Caco-2 (cell line): Measurements from ENCODE around the gene HP. TPM values are rescaled to one million over a fixed set of nuclear protein-coding genes. Genes with fewer than 3 reads are reported as not detected.

ENCODE experiments used
- BruUV-seq: library from RNA; stranded (reverse); fragments of 400-500 nt; replicated peaks from 2 replicates; lab custom pipeline; 2021; lab: Mats Ljungman, UMichigan
- CTCF ChIA-PET: fragments of 300-600 bp; sonication (Branson Sonifier 250); formaldehyde crosslinking; loops from one replicate; lab custom pipeline; 2022; ENCODE audit warnings: antibody characterized with exemption; lab: Charles Lee
- POLR2A ChIA-PET: fragments of 300-600 bp; sonication (Branson Sonifier 250); formaldehyde crosslinking; loops from one replicate; lab custom pipeline; 2022; ENCODE audit warnings: antibody characterized with exemption; lab: Charles Lee
- DNase-seq, 2 experiments: peaks; one replicate each; pipeline versions ENCODE4 v3.0.0 to v3.0.0-alpha.2; 2020 to 2022
- H3K27me3 ChIP-seq: replicated peaks from 2 replicates; pipeline ENCODE4 v1.6.0; 2011; ENCODE audit warnings: low read length; ENCODE audit not compliant: control insufficient read depth, insufficient read depth
- H3K36me3 ChIP-seq: 2 replicates; pipeline ENCODE4 v1.5.1; 2011; ENCODE audit warnings: low read length; ENCODE audit not compliant: control insufficient read depth, insufficient read depth
- H3K4me1 ChIP-seq: fragments of 250-450 bp; sonication (Bioruptor Pico); 2 replicates; pipeline ENCODE4 v1.5.1; 2020; ENCODE audit warnings: mild to moderate bottlenecking
- H3K4me3 ChIP-seq: 2 replicates; pipeline ENCODE4 v1.5.1; 2011; ENCODE audit warnings: low read depth, mild to moderate bottlenecking, control low read depth, low read length
- H3K9me3 ChIP-seq: fragments of 250-450 bp; sonication (Bioruptor Pico); 2 replicates; pipeline ENCODE4 v1.5.1; 2020; ENCODE audit warnings: mild to moderate bottlenecking, moderate library complexity
- H3K27ac Mint-ChIP-seq: one replicate; pipeline ENCODE4 v1.8.0; 2022; ENCODE audit warnings: mixed read lengths; ENCODE audit not compliant: unreplicated experiment
- H3K27me3 Mint-ChIP-seq: one replicate; pipeline ENCODE4 v1.8.0; 2022; ENCODE audit warnings: mixed read lengths; ENCODE audit not compliant: insufficient read depth, unreplicated experiment
- H3K36me3 Mint-ChIP-seq: one replicate; pipeline ENCODE4 v1.8.0; 2022; ENCODE audit warnings: mild to moderate bottlenecking, mixed read lengths; ENCODE audit not compliant: insufficient read depth, unreplicated experiment
- H3K4me1 Mint-ChIP-seq: one replicate; pipeline ENCODE4 v1.8.0; 2022; ENCODE audit warnings: low read depth, mixed read lengths; ENCODE audit not compliant: unreplicated experiment
- H3K4me3 Mint-ChIP-seq: one replicate; pipeline ENCODE4 v1.8.0; 2022; ENCODE audit warnings: mild to moderate bottlenecking, moderate library complexity, mixed read lengths; ENCODE audit not compliant: unreplicated experiment
- H3K9me3 Mint-ChIP-seq: one replicate; pipeline ENCODE4 v1.8.0; 2022; ENCODE audit warnings: mixed read lengths; ENCODE audit not compliant: unreplicated experiment
- CTCF ChIP-seq, 2 experiments: fragments of 200-600 bp in 1 of 2; IDR thresholded peaks; 1 replicate in 1 of 2; 2 replicates in 1 of 2; pipeline versions ENCODE4 v1.5.1 to v1.8.0; 2011 to 2022; ENCODE audit warnings: antibody characterized with exemption in 1 of 2, control low read depth in 1 of 2, inconsistent platforms in 1 of 2, low read depth in 1 of 2, low read length in 1 of 2, mild to moderate bottlenecking in 1 of 2, moderate library complexity in 1 of 2; ENCODE audit not compliant: insufficient read depth in 1 of 2, severe bottlenecking in 1 of 2, unreplicated experiment in 1 of 2
- intact Hi-C: fragments of 100-400 bp; cut with micrococcal nuclease; formaldehyde crosslinking; loops from one replicate; pipeline ENCODE4 v1.10.0; 2022; ENCODE audit not compliant: unreplicated experiment
- total RNA-seq: library from RNA; stranded (reverse); gene quantifications from 2 replicates; pipeline ENCODE4 v1.2.3, GENCODE V29; 2022

HP gene
- total RNA-seq, 1 experiment from 2014 or later, result 0.61 TPM

DNA sequence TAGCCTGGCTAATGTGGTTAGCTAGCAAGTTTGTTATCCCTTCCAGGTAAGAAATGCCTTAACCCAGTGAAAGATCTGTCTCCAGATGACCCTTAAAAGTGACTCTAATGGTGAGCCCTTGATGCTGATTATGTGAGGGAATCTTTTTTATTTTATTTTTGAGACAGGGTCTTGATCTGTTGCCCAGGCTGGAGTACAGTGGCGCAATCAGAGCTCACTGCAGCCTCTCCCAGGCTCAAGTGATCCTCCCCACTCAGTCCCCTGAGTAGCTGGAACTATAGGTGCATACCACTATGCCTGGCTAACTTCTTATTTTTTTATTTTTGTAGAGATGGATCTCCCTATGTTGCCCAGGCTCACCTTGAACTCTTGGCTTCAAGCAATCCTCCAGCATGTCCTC, 10.8 kb upstream of the HP start:
- Histone ChIP-seq H3K36me3 (no peaks in the 10 kb centered on the region), H3K4me1 (no peaks in the 10 kb centered on the region), H3K9me3 (no peaks in the 10 kb centered on the region), H3K27me3 (no peaks in the 10 kb centered on the region), H3K4me3 (no peak overlapping the region)
- Mint-ChIP-seq H3K27ac (no peak overlapping the region), H3K4me3 (no peak overlapping the region), H3K9me3 (peaks cover under 1% of the 10 kb centered on the region), H3K4me1 (no peaks in the 10 kb centered on the region), H3K36me3 (no peaks in the 10 kb centered on the region), H3K27me3 (peaks cover 4% of the 10 kb centered on the region)
- no peak for DNase-seq
- no TSS peak for BruUV-seq
- ChIA-PET POLR2A (no interaction called here), CTCF (no interaction called here)
- TF ChIP-seq CTCF (IDR thresholded peaks at IDR 0.05; ENCODE audit: insufficient read depth in 1 of 2, low read depth in 1 of 2, low read length in 1 of 2, severe bottlenecking in 1 of 2, unreplicated experiment in 1 of 2), result no peak
- intact Hi-C loops, result no loop called here

DNA sequence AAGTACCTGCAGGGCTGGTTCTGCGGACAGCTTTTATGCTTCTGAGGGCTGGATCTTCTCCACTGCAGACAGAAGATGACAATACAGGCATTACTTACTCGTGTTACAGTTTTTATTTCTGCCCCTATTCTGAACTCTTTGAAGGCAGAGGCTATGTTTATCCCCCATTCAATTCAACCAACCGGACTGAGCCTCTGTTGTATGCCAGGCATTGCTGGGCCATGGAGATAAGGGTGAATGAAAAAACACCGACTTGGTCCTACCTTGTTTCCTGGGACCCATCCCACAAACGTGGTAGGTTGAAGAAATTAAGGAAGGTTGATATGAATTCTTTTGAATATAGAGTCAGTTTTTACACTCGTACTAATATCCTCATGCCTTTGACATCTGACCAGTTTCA, 10.0 kb upstream of the HP start:
- peaks cover 6% of the 10 kb centered on the region; the same call in 1 of the 2 replicates for H3K9me3 ChIP-seq
- DNase-seq, result no peak
- no peaks in the 10 kb centered on the region for H3K36me3 ChIP-seq
- Mint-ChIP-seq H3K4me1 (no peaks in the 10 kb centered on the region), H3K27me3 (peaks cover 4% of the 10 kb centered on the region), H3K27ac (no peak overlapping the region), H3K9me3 (peaks cover 8% of the 10 kb centered on the region), H3K4me3 (no peak overlapping the region), H3K36me3 (no peaks in the 10 kb centered on the region)
- no TSS peak for BruUV-seq
- CTCF ChIA-PET, result no interaction called here
- H3K4me1 ChIP-seq, result no peaks in the 10 kb centered on the region
- H3K4me3 ChIP-seq, result no peak overlapping the region
- no peak for TF ChIP-seq CTCF (IDR thresholded peaks at IDR 0.05; ENCODE audit: insufficient read depth in 1 of 2, low read depth in 1 of 2, low read length in 1 of 2, severe bottlenecking in 1 of 2, unreplicated experiment in 1 of 2)
- H3K27me3 ChIP-seq, result no peaks in the 10 kb centered on the region
- POLR2A ChIA-PET, result no interaction called here
- intact Hi-C loops, result no loop called here

- ChIA-PET CTCF (no interaction called here), POLR2A (no interaction called here)
- TF ChIP-seq CTCF (IDR thresholded peaks at IDR 0.05; ENCODE audit: insufficient read depth in 1 of 2, low read depth in 1 of 2, low read length in 1 of 2, severe bottlenecking in 1 of 2, unreplicated experiment in 1 of 2), result no peak
- no TSS peak for BruUV-seq
- H3K27ac Mint-ChIP-seq, result no peak overlapping the region
- DNase-seq, result no peak
- peaks cover 4% of the 10 kb centered on the region for H3K27me3 Mint-ChIP-seq
- peaks cover 6% of the 10 kb centered on the region; the same call in 1 of the 2 replicates for H3K9me3 ChIP-seq
- no peaks in the 10 kb centered on the region for H3K4me1 ChIP-seq
- H3K36me3 ChIP-seq, result no peaks in the 10 kb centered on the region
- no peaks in the 10 kb centered on the region for H3K4me1 Mint-ChIP-seq
- H3K36me3 Mint-ChIP-seq, result no peaks in the 10 kb centered on the region
- H3K27me3 ChIP-seq, result no peaks in the 10 kb centered on the region
- intact Hi-C loops, result no loop called here
- no peak overlapping the region for H3K4me3 Mint-ChIP-seq
- H3K9me3 Mint-ChIP-seq, result peaks cover 14% of the 10 kb centered on the region
- no peak overlapping the region for H3K4me3 ChIP-seq
Measured at GRCh38 chr16:72044825-72045359, 9.4 kb upstream of the HP start.
